Muscle of leg (tissue), 11 donors: ENCODE results near the gene MRPL44. TPM values are rescaled to one million over a fixed set of nuclear protein-coding genes. Genes with fewer than 3 reads are reported as not detected.

Experiments used
- DNase-seq: peaks from one replicate; pipeline ENCODE4 v3.0.0; 2013
- H3K27ac ChIP-seq: one replicate; pipeline ENCODE4 v1.5.1; 2013; ENCODE audit warnings: mild to moderate bottlenecking, low read length, control low read depth
- H3K27me3 ChIP-seq: one replicate; pipeline ENCODE4 v1.6.1; 2013; ENCODE audit warnings: low read length; ENCODE audit not compliant: control insufficient read depth, insufficient read depth
- H3K36me3 ChIP-seq: one replicate; pipeline ENCODE4 v1.6.1; 2013; ENCODE audit warnings: low read length; ENCODE audit not compliant: control insufficient read depth, insufficient read depth
- H3K4me1 ChIP-seq: one replicate; pipeline ENCODE4 v1.6.1; 2013; ENCODE audit warnings: low read length; ENCODE audit not compliant: control insufficient read depth, insufficient read depth
- H3K4me3 ChIP-seq: one replicate; pipeline ENCODE4 v1.5.1; 2013; ENCODE audit warnings: low read length, control low read depth
- H3K9me3 ChIP-seq: replicated peaks from 2 replicates; pipeline ENCODE4 v1.6.1; 2013; ENCODE audit warnings: low read depth, low read length; ENCODE audit not compliant: control insufficient read depth
- WGBS: methylation state at CpG from one replicate; pipeline ENCODE4 v1.1.5; 2013; ENCODE audit warnings: missing lambda C conversion rate; ENCODE audit not compliant: insufficient coverage; 5-methylcytosine and 5-hydroxymethylcytosine counted together
- polyA plus RNA-seq, 8 donors: library from polyadenylated mRNA; unstranded; fragments of 120-200 nt; gene quantifications; one replicate each; pipeline versions ENCODE4 v1.2.1 to v1.2.3, GENCODE V29; 2013; ENCODE audit warnings: inconsistent platforms in 1 of 8, low replicate concordance in 1 of 8; ENCODE audit not compliant: insufficient read length in 8 of 8, insufficient read depth in 1 of 8
- total RNA-seq: library from RNA; stranded (reverse); fragments of 120-200 nt; gene quantifications from one replicate; pipeline ENCODE4 v1.2.4, GENCODE V29; 2013

Gene MRPL44
- total and polyA plus RNA-seq, 9 donors: 25.2 to 30.9 (median 26.3) TPM

- Histone ChIP-seq H3K36me3 (peaks cover 14% of the 10 kb centered on the region), H3K27ac (no peak overlapping the region), H3K4me1 (no peaks in the 10 kb centered on the region), H3K4me3 (no peak overlapping the region), H3K9me3 (no peaks in the 10 kb centered on the region), H3K27me3 (no peaks in the 10 kb centered on the region)
- DNase-seq: no peak
- 86% methylated on average over 1 of the region's 1 CpG for WGBS
These were observed 24.0 kb downstream of the MRPL44 start for GRCh38 chr2:223981241-223981640.

- no peaks in the 10 kb centered on the region for H3K9me3 ChIP-seq
- no peak overlapping the region for H3K4me3 ChIP-seq
- peaks cover 10% of the 10 kb centered on the region for H3K36me3 ChIP-seq
- H3K4me1 ChIP-seq: peaks cover 3% of the 10 kb centered on the region
- DNase-seq: no peak
- whole genome bisulfite sequencing: 85% methylated on average over 9 of the region's 10 CpGs
- no peaks in the 10 kb centered on the region for H3K27me3 ChIP-seq
- no peak overlapping the region for H3K27ac ChIP-seq
These were observed 32.1 kb downstream of the MRPL44 start for GRCh38 chr2:223989206-223989855.

- 60% methylated on average over 1 of the region's 3 CpGs for WGBS
- Histone ChIP-seq H3K36me3 (peaks cover 7% of the 10 kb centered on the region), H3K4me3 (no peak overlapping the region), H3K9me3 (no peaks in the 10 kb centered on the region), H3K27ac (no peak overlapping the region), H3K4me1 (peaks cover 3% of the 10 kb centered on the region), H3K27me3 (no peaks in the 10 kb centered on the region)
- DNase-seq: no peak
These were observed 32.6 kb downstream of the MRPL44 start for GRCh38 chr2:223989856-223990232.

- peaks cover 6% of the 10 kb centered on the region for H3K36me3 ChIP-seq
- H3K4me1 ChIP-seq: peaks cover 3% of the 10 kb centered on the region
- no peaks in the 10 kb centered on the region for H3K27me3 ChIP-seq
- 85% methylated on average over 12 of the region's 12 CpGs for WGBS
- no peak for DNase-seq
- no peaks in the 10 kb centered on the region for H3K9me3 ChIP-seq
- no peak overlapping the region for H3K4me3 ChIP-seq
- no peak overlapping the region for H3K27ac ChIP-seq
These were observed 34.3 kb downstream of the MRPL44 start for GRCh38 chr2:223991611-223992010.

GRCh38 chr2:223993634-223994232 is 36.5 kb downstream of the MRPL44 start:
- Histone ChIP-seq H3K27me3 (no peaks in the 10 kb centered on the region), H3K27ac (no peak overlapping the region), H3K9me3 (no peaks in the 10 kb centered on the region), H3K36me3 (peaks cover 7% of the 10 kb centered on the region), H3K4me1 (peaks cover 3% of the 10 kb centered on the region), H3K4me3 (no peak overlapping the region)
- 34% methylated on average over 3 of the region's 5 CpGs for WGBS
- peak; percentile 89 for DNase-seq

- H3K9me3 ChIP-seq: no peaks in the 10 kb centered on the region
- H3K27ac ChIP-seq: no peak overlapping the region
- no peak overlapping the region for H3K4me3 ChIP-seq
- H3K4me1 ChIP-seq: peaks cover 3% of the 10 kb centered on the region
- 91% methylated on average over 4 of the region's 4 CpGs for WGBS
- peaks cover 7% of the 10 kb centered on the region for H3K36me3 ChIP-seq
- H3K27me3 ChIP-seq: no peaks in the 10 kb centered on the region
- no peak for DNase-seq
These were observed 37.4 kb downstream of the MRPL44 start for GRCh38 chr2:223994562-223995162.

GRCh38 chr2:223995569-223995968 is 38.3 kb downstream of the MRPL44 start:
- Histone ChIP-seq H3K36me3 (peaks cover 10% of the 10 kb centered on the region), H3K9me3 (no peaks in the 10 kb centered on the region), H3K27me3 (no peaks in the 10 kb centered on the region), H3K4me3 (no peak overlapping the region), H3K4me1 (peaks cover 3% of the 10 kb centered on the region), H3K27ac (no peak overlapping the region)
- DNase-seq: no peak
- 100% methylated on average over 1 of the region's 5 CpGs for WGBS

GRCh38 chr2:223996391-223996790 is 39.1 kb downstream of the MRPL44 start:
- Histone ChIP-seq H3K27me3 (no peaks in the 10 kb centered on the region), H3K4me3 (no peak overlapping the region), H3K27ac (no peak overlapping the region), H3K36me3 (peaks cover 14% of the 10 kb centered on the region), H3K9me3 (no peaks in the 10 kb centered on the region), H3K4me1 (peaks cover 3% of the 10 kb centered on the region)
- WGBS: 60% methylated on average over 1 of the region's 6 CpGs
- no peak for DNase-seq

GRCh38 chr2:223997938-223998337 is 40.7 kb downstream of the MRPL44 start:
- WGBS: 80% methylated on average over 5 of the region's 5 CpGs
- DNase-seq: no peak
- H3K36me3 ChIP-seq: peaks cover 12% of the 10 kb centered on the region
- no peak overlapping the region for H3K27ac ChIP-seq
- no peaks in the 10 kb centered on the region for H3K9me3 ChIP-seq
- peaks cover 3% of the 10 kb centered on the region for H3K4me1 ChIP-seq
- no peak overlapping the region for H3K4me3 ChIP-seq
- H3K27me3 ChIP-seq: no peaks in the 10 kb centered on the region

GRCh38 chr2:223998948-223999347 is 41.7 kb downstream of the MRPL44 start:
- H3K27me3 ChIP-seq: no peaks in the 10 kb centered on the region
- no CpG with 5 or more reads among the region's 2 CpGs for WGBS

More at GRCh38 chr2:223998948-223999347, 41.7 kb downstream of the MRPL44 start:
- Histone ChIP-seq H3K9me3 (no peaks in the 10 kb centered on the region), H3K27ac (no peak overlapping the region), H3K36me3 (peaks cover 12% of the 10 kb centered on the region), H3K4me1 (peaks cover under 1% of the 10 kb centered on the region), H3K4me3 (no peak overlapping the region)
- DNase-seq: no peak
